Neural cell (in vitro differentiated cells): Measurements from ENCODE around the gene GRID1.

ENCODE experiments used
- EP300 ChIP-seq: fragments of 450-650 bp; conservative IDR thresholded peaks from 2 replicates; pipeline ENCODE4 v1.6.1; 2014; ENCODE audit warnings: antibody characterized with exemption, mild to moderate bottlenecking, moderate library complexity; ENCODE audit not compliant: poor library complexity, severe bottlenecking
- EZH2 ChIP-seq: fragments of 200-600, 300-800 bp; shearing (Covaris generic), sonication (generic); IDR thresholded peaks from 2 replicates; pipeline ENCODE4 v1.6.1; 2014; ENCODE audit warnings: antibody characterized with exemption, low read length, borderline replicate concordance, mild to moderate bottlenecking; ENCODE audit not compliant: insufficient read depth, poor library complexity, severe bottlenecking

DNA sequence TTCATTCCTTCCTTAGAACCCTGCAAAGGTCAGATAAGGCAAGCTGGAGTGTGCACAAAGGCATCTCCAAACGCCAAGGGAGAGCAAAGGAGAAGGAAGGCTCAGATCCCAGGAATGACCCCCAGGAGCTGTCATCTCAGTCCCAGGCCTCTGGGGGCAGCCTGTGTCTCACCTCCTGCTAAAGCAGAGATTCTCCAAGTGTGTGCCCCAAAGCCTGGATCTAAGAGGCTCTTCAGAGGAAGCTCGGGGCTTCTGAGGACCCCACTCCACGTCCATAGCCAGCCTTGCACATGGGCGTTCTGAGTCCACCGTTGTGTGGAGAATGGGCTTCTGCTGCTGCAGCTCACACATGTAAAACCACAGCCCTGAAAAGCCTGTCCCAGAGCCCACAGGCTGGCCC lies 5.1 kb upstream of the GRID1 start:
- TF ChIP-seq EP300 (no peak), EZH2 (no peak)
